PFSK-1 (cell line): ENCODE data around the gene SYP.

Source experiments
- FOXP2 ChIP-seq: optimal IDR thresholded peaks from 2 replicates; pipeline ENCODE3; 2011; ENCODE audit warnings: borderline replicate concordance, control low read depth, inconsistent platforms; ENCODE audit not compliant: insufficient read depth; ENCODE audit errors: extremely low read length, extremely low read depth
- POLR2AphosphoS5 ChIP-seq: IDR thresholded peaks from 2 replicates; pipeline ENCODE4 v1.6.1; 2012; ENCODE audit warnings: low read depth, mild to moderate bottlenecking, control low read depth, low read length, moderate library complexity
- SIN3A ChIP-seq: IDR thresholded peaks from 2 replicates; pipeline ENCODE4 v1.6.1; 2012; ENCODE audit warnings: mild to moderate bottlenecking, low read length, moderate library complexity, borderline replicate concordance; ENCODE audit not compliant: insufficient read depth
- TAF1 ChIP-seq: IDR thresholded peaks from 2 replicates; pipeline ENCODE4 v1.6.1; 2012; ENCODE audit warnings: low read length, control low read depth, borderline replicate concordance; ENCODE audit not compliant: insufficient read depth
- TF ChIP-seq, protein P1 (sequence below), 2 experiments: IDR thresholded peaks; 2 replicates each; pipeline versions ENCODE4 v1.6.1 to v1.8.0; 2011 to 2012; ENCODE audit warnings: low read depth in 2 of 2, low read length in 2 of 2, control low read depth in 1 of 2, inconsistent platforms in 1 of 2, mild to moderate bottlenecking in 1 of 2, moderate library complexity in 1 of 2; ENCODE audit not compliant: insufficient read depth in 1 of 2

DNA sequence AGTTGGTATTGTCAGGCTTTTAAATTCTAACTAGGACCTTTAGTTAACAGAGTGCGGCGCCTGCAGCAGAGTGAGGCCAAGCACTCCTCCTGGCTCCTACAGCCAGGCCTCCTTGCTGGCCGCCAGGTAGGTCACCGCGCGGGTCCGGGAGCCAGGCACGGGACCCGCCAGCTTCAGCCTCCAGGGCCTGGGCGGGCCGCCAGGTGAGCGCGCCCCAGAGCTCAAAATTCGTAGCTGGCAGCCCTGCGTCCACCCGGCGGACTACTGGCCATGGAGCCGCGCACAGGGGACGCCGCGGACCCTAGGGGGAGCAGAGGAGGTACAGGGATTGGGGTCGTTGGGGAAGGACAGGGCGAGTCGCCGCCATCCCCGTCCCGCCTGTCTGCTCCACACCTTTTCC is 37.4 kb downstream of the SYP start, which contains the start of gene MAGIX:
- TF ChIP-seq POLR2AphosphoS5 = no peak
- TF ChIP-seq TAF1 = no peak
- TF ChIP-seq FOXP2 = no peak
- TF ChIP-seq, protein P1, sequence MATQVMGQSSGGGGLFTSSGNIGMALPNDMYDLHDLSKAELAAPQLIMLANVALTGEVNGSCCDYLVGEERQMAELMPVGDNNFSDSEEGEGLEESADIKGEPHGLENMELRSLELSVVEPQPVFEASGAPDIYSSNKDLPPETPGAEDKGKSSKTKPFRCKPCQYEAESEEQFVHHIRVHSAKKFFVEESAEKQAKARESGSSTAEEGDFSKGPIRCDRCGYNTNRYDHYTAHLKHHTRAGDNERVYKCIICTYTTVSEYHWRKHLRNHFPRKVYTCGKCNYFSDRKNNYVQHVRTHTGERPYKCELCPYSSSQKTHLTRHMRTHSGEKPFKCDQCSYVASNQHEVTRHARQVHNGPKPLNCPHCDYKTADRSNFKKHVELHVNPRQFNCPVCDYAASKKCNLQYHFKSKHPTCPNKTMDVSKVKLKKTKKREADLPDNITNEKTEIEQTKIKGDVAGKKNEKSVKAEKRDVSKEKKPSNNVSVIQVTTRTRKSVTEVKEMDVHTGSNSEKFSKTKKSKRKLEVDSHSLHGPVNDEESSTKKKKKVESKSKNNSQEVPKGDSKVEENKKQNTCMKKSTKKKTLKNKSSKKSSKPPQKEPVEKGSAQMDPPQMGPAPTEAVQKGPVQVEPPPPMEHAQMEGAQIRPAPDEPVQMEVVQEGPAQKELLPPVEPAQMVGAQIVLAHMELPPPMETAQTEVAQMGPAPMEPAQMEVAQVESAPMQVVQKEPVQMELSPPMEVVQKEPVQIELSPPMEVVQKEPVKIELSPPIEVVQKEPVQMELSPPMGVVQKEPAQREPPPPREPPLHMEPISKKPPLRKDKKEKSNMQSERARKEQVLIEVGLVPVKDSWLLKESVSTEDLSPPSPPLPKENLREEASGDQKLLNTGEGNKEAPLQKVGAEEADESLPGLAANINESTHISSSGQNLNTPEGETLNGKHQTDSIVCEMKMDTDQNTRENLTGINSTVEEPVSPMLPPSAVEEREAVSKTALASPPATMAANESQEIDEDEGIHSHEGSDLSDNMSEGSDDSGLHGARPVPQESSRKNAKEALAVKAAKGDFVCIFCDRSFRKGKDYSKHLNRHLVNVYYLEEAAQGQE (IDR thresholded peaks at IDR 0.05; ENCODE audit: insufficient read depth in 1 of 2, low read depth in 2 of 2, low read length in 2 of 2) = no peak
- TF ChIP-seq SIN3A = no peak
